T-cell (primary cell): ENCODE measurements around the gene RAB5A. TPM values are rescaled to one million over a fixed set of nuclear protein-coding genes. Genes with fewer than 3 reads are reported as not detected.
"Not testable (repeated sequence)": the region's sequence is repeated elsewhere in the genome, so short reads cannot be mapped to it uniquely, and the experiment has no call there.

Source experiments
- ATAC-seq, 4 experiments: fragments of 200-7000 bp in 3 of 4; fragments of 150-1000 bp in 1 of 4; cut with Tn5 transposase; replicated peaks in 1 of 4; 1 replicate in 3 of 4; 2 replicates in 1 of 4; pipeline ENCODE4 v1.10.0; 2021; ENCODE audit warnings: moderate library complexity in 3 of 4, mild to moderate bottlenecking in 2 of 4, moderate number of reproducible peaks in 1 of 4
- CTCF ChIA-PET, 2 donors: fragments of 300-600 bp; sonication (Branson Sonifier 250); formaldehyde crosslinking; loops; one replicate each; lab custom pipeline; 2022; ENCODE audit warnings: antibody characterized with exemption in 2 of 2; lab: Charles Lee
- POLR2A ChIA-PET, 2 donors: fragments of 300-600 bp; sonication (Branson Sonifier 250); formaldehyde crosslinking; loops; one replicate each; lab custom pipeline; 2022; ENCODE audit warnings: antibody characterized with exemption in 2 of 2; lab: Charles Lee
- DNase-seq, 35 experiments: peaks; one replicate each; pipeline versions ENCODE4 v3.0.0 to v3.0.0-alpha.2; 2013 to 2023
- H3K27ac ChIP-seq: one replicate; pipeline ENCODE4 v1.5.1; 2013; ENCODE audit warnings: low read length
- H3K27me3 ChIP-seq, 2 experiments: replicated peaks in 1 of 2; 1 replicate in 1 of 2; 2 replicates in 1 of 2; pipeline versions ENCODE4 v1.6.1 to v1.7.0; 2013; ENCODE audit warnings: low read length in 1 of 2, mixed read lengths in 1 of 2; ENCODE audit not compliant: control insufficient read depth in 2 of 2, insufficient read depth in 2 of 2; ENCODE audit errors: extremely low read depth in 1 of 2
- H3K36me3 ChIP-seq, 2 donors: 1 replicate in 1 of 2; 2 replicates in 1 of 2; pipeline versions ENCODE4 v1.6.1 to v1.7.0; 2013; ENCODE audit warnings: low read length in 1 of 2; ENCODE audit not compliant: control insufficient read depth in 2 of 2, insufficient read depth in 1 of 2; ENCODE audit errors: extremely low read depth in 1 of 2
- H3K4me1 ChIP-seq, 2 experiments: 1 replicate in 1 of 2; 2 replicates in 1 of 2; pipeline versions ENCODE4 v1.6.1 to v1.7.0; 2013; ENCODE audit warnings: low read length in 2 of 2, mixed read lengths in 1 of 2; ENCODE audit not compliant: insufficient read depth in 2 of 2, control insufficient read depth in 1 of 2; ENCODE audit errors: extremely low read depth in 1 of 2
- H3K4me3 ChIP-seq, 2 donors: 1 replicate in 1 of 2; 2 replicates in 1 of 2; pipeline versions ENCODE4 v1.5.1 to v1.7.0; 2013; ENCODE audit warnings: mild to moderate bottlenecking in 2 of 2, low read length in 1 of 2, moderate library complexity in 1 of 2; ENCODE audit not compliant: control insufficient read depth in 1 of 2; ENCODE audit errors: extremely low read depth in 1 of 2
- H3K9me3 ChIP-seq: 2 replicates; pipeline ENCODE4 v1.7.0; 2013
- H3K27ac Mint-ChIP-seq, 2 donors: one replicate each; pipeline ENCODE4 v1.8.0; 2020 to 2021; ENCODE audit warnings: mild to moderate bottlenecking in 2 of 2, mixed read lengths in 2 of 2
- H3K27me3 Mint-ChIP-seq, 2 donors: one replicate each; pipeline ENCODE4 v1.8.0; 2021 to 2022; ENCODE audit warnings: mixed read lengths in 2 of 2
- H3K36me3 Mint-ChIP-seq: one replicate; pipeline ENCODE4 v1.8.0; 2021; ENCODE audit warnings: mixed read lengths
- H3K4me1 Mint-ChIP-seq, 3 donors: one replicate each; pipeline ENCODE4 v1.8.0; 2020 to 2022; ENCODE audit warnings: mixed read lengths in 3 of 3, mild to moderate bottlenecking in 1 of 3
- H3K4me3 Mint-ChIP-seq, 3 donors: one replicate each; pipeline ENCODE4 v1.8.0; 2020 to 2022; ENCODE audit warnings: mild to moderate bottlenecking in 3 of 3, mixed read lengths in 3 of 3, moderate library complexity in 3 of 3
- H3K9me3 Mint-ChIP-seq, 3 donors: one replicate each; pipeline ENCODE4 v1.8.0; 2020 to 2022; ENCODE audit warnings: mixed read lengths in 3 of 3
- WGBS: methylation state at CpG from one replicate; pipeline ENCODE4 v1.1.5; 2013; ENCODE audit warnings: missing lambda C conversion rate; ENCODE audit not compliant: insufficient coverage; 5-methylcytosine and 5-hydroxymethylcytosine counted together
- total RNA-seq, 35 experiments: library from RNA in 6 of 35; stranded (reverse) in 6 of 35; fragments of 120-200 nt in 1 of 35; gene quantifications; one replicate each; pipeline versions ENCODE4 v1.2.1 to v1.2.4 and lab custom pipeline; 2013 to 2026

RAB5A gene
- total RNA-seq, 5 donors from 2014 or later (not counting 1 experiment from before 2014, with no cell fraction given) = 41.3 to 91.0 (median 54.7) TPM

GRCh38 chr3:20022954-20023622 lies 76.2 kb downstream of the RAB5A start:
- ATAC-seq = no peak
- CTCF ChIA-PET = interaction anchor here in 1 of 2 donors (0.6 kb wide), 1 partner anchor 19 kb away, joined by 4 read pairs; no protein-coding TSS in a partner anchor

GRCh38 chr3:20023623-20024405 lies 76.9 kb downstream of the RAB5A start:
- no peak overlapping the region for H3K4me3 ChIP-seq
- H3K9me3 Mint-ChIP-seq = no peaks in the 10 kb centered on the region
- H3K4me3 Mint-ChIP-seq = no peak overlapping the region
- no peaks in the 10 kb centered on the region for H3K36me3 ChIP-seq
- CTCF ChIA-PET = interaction anchor here in 1 of 2 donors (0.6 to 0.7 kb wide), 2 partner anchors 18 to 69 kb away, joined by 4 read pairs; no protein-coding TSS in a partner anchor
- H3K9me3 ChIP-seq = no peaks in the 10 kb centered on the region
- H3K4me1 ChIP-seq = no peaks in the 10 kb centered on the region
- ATAC-seq (no peak), DNase-seq (no peak)
- H3K27ac ChIP-seq = no peak overlapping the region
- H3K36me3 Mint-ChIP-seq = no peaks in the 10 kb centered on the region
- no CpG with 5 or more reads among the region's 2 CpGs for whole genome bisulfite sequencing
- no peaks in the 10 kb centered on the region for H3K27me3 Mint-ChIP-seq
- H3K27ac Mint-ChIP-seq = peak overlapping the region in 1 of 2 donors; percentile 41
- POLR2A ChIA-PET = no interaction called here
- no peaks in the 10 kb centered on the region for H3K27me3 ChIP-seq
- peaks cover 10 to 11% (median 11%) of the 10 kb centered on the region in 3 donors for H3K4me1 Mint-ChIP-seq

More at GRCh38 chr3:20022954-20023622, 76.2 kb downstream of the RAB5A start:
- no CpG with 5 or more reads among the region's 2 CpGs for WGBS
- Mint-ChIP-seq H3K27ac (no peak overlapping the region), H3K36me3 (no peaks in the 10 kb centered on the region), H3K4me1 (peaks cover 10 to 11% (median 11%) of the 10 kb centered on the region in 3 donors), H3K9me3 (no peaks in the 10 kb centered on the region), H3K27me3 (no peaks in the 10 kb centered on the region), H3K4me3 (no peak overlapping the region)
- H3K27me3 ChIP-seq = no peaks in the 10 kb centered on the region
- no peaks in the 10 kb centered on the region for H3K4me1 ChIP-seq
- no peaks in the 10 kb centered on the region for H3K9me3 ChIP-seq
- DNase-seq = no peak
- POLR2A ChIA-PET = no interaction called here
- H3K4me3 ChIP-seq = no peak overlapping the region
- H3K36me3 ChIP-seq = no peaks in the 10 kb centered on the region
- no peak overlapping the region for H3K27ac ChIP-seq

GRCh38 chr3:20027136-20027535 lies 80.2 kb downstream of the RAB5A start:
- no peaks in the 10 kb centered on the region for H3K4me1 ChIP-seq
- no CpG with 5 or more reads among the region's 4 CpGs for WGBS
- no peaks in the 10 kb centered on the region for H3K36me3 Mint-ChIP-seq
- ATAC-seq (no peak), DNase-seq (no peak)
- no peaks in the 10 kb centered on the region for H3K9me3 ChIP-seq
- H3K27me3 Mint-ChIP-seq = no peaks in the 10 kb centered on the region
- peaks cover 10 to 11% (median 11%) of the 10 kb centered on the region in 3 donors for H3K4me1 Mint-ChIP-seq
- no peak overlapping the region for H3K4me3 ChIP-seq
- no peaks in the 10 kb centered on the region for H3K27me3 ChIP-seq
- no peaks in the 10 kb centered on the region for H3K36me3 ChIP-seq
- no peaks in the 10 kb centered on the region for H3K9me3 Mint-ChIP-seq
- no peak overlapping the region for H3K27ac Mint-ChIP-seq
- ChIA-PET CTCF (interaction anchor here in 1 of 2 donors (0.8 kb wide), 1 partner anchor 10 kb away, joined by 3 read pairs; no protein-coding TSS in a partner anchor), POLR2A (no interaction called here)
- no peak overlapping the region for H3K4me3 Mint-ChIP-seq
- no peak overlapping the region for H3K27ac ChIP-seq

GRCh38 chr3:20028905-20029331 lies 82.0 kb downstream of the RAB5A start:
- Mint-ChIP-seq H3K4me3 (no peak overlapping the region), H3K27ac (no peak overlapping the region), H3K27me3 (no peaks in the 10 kb centered on the region), H3K4me1 (peaks cover 5 to 7% (median 6%) of the 10 kb centered on the region in 3 donors), H3K9me3 (no peaks in the 10 kb centered on the region), H3K36me3 (no peaks in the 10 kb centered on the region)
- no peak for ATAC-seq
- ChIA-PET POLR2A (no interaction called here), CTCF (no interaction called here)
- no peaks in the 10 kb centered on the region for H3K27me3 ChIP-seq
- H3K36me3 ChIP-seq = no peaks in the 10 kb centered on the region
- no peaks in the 10 kb centered on the region for H3K4me1 ChIP-seq
- H3K27ac ChIP-seq = no peak overlapping the region
- no peak for DNase-seq
- no peak overlapping the region for H3K4me3 ChIP-seq
- 90% methylated on average over 2 of the region's 7 CpGs for WGBS
- no peaks in the 10 kb centered on the region for H3K9me3 ChIP-seq

GRCh38 chr3:20031939-20032338 lies 85.0 kb downstream of the RAB5A start:
- CTCF ChIA-PET, H3K4me3 Mint-ChIP-seq, H3K9me3 Mint-ChIP-seq, H3K4me1 Mint-ChIP-seq, H3K36me3 ChIP-seq, H3K4me3 ChIP-seq, ATAC-seq, H3K27me3 Mint-ChIP-seq, DNase-seq, H3K36me3 Mint-ChIP-seq, H3K27ac ChIP-seq, H3K9me3 ChIP-seq, H3K27me3 ChIP-seq, H3K4me1 ChIP-seq, POLR2A ChIA-PET, H3K27ac Mint-ChIP-seq: not testable (repeated sequence)
- 100% methylated on average over 3 of the region's 7 CpGs for WGBS
